Posterior cingulate gyrus (tissue), 11 donors: ENCODE data around the gene SLC9A8.
"Not testable (repeated sequence)": the region's sequence is repeated elsewhere in the genome, so short reads cannot be mapped to it uniquely, and the experiment has no call there.

Source experiments
- DNase-seq, 10 donors: peaks; one replicate each; pipeline versions ENCODE4 v3.0.0 to v3.0.0-alpha.2; 2020 to 2021; ENCODE audit warnings: mixed read lengths in 3 of 10
- intact Hi-C: fragments of 100-400 bp; cut with DNase I; formaldehyde crosslinking; loops from one replicate; pipeline ENCODE4 v1.15.1; 2023

The SLC9A8 gene

DNA sequence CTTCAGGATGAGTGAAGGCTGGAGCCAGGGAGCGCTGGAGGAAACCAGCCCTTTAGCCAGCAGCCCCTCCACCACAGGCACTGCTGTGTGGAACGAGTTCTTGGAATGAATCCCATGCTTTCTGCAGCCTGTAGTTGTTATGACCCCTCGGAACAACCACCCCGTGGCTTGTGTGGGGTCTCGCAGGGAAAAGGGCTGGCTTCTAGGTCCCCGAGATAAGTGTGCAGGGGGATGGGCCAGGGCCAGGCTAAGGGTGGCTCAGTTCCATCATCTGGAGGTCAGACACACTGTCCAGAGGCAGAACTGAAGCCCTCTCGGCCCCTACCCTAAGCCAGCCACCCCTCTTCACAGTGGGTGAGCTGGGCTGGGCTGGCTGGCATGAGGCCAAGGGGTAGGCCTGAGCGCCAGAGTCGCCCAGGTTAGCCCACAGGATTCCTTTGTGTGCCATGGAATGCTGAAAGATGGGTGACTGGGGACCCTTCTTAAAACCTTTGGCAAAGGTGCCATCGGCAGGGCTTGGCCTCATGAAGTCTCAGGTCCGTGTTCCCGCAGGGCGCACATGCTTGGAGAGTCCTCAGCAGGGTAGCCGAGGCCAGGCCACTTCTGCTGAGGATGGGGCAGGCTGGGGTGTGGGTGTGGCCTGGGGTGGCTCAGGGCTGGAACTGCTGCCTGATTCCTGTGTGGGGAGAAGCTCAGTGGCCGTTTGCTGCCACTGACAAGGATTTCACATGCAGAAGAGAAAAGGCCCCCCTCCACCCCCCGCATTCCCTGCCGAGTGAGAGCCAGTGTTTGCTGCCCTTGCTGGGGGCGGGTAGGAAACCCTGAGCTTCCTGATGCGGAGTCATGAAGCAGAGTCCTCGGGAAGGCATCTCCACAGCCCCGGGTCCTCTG, 78.1 kb downstream of the SLC9A8 start:
- DNase-seq: peak in 4 of 10 donors; percentile 21 to 91 (median 76)
- intact Hi-C loops: no loop called here

DNA sequence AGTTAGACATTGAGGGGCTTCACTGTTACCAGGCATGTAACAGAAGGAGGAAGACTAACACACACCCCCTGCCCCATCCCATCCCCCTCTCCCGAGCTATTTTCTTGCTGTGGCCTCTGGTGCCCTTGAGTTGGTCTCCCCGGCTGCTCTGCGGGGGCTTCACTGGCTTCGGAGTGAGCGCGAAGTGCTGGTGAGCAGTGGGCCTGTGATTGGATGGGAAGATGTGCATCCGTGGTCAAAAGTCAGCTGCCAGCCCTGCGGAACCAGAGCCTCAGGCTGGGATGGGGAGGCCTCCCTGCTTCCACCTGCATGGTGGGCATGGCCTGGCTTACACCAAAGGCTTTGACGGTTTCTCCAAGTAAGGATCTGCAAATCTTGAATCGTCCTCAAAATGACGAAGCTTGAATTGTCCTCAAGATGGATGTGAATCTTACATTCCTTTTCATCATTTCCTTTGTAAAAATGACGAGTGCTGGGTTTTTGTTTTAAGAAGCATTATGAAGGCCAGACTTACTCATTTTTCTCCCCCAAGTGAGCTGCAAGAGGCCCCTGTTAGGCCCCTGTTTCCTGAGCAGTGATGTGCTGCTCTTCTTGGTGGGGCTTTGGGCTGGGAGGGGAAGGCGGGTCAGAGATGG, 79.0 kb downstream of the SLC9A8 start:
- DNase-seq: peak in 3 of 10 donors; percentile 11 to 76 (median 57)
- intact Hi-C loops: no loop called here

DNA sequence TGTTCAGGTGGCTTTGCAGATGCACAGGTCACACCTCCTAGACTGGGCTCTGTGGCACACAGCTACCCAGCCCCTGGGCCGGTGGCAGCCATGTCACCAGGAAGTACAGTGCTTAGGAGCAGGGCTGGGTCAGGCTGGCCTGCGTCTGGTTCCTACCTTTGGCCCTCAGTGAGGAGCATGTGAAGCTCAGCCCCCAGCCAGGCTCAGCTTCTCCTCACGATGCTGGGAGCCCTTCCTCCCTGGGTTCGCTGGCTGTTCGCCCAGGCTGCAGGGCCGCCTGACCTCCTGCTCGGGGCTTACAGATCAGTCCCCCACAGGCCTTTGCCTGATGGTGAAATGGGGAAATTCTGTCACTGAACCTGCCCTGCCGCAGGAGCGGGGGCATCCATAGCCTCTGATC, 79.6 kb downstream of the SLC9A8 start:
- intact Hi-C loops: no loop called here

DNA sequence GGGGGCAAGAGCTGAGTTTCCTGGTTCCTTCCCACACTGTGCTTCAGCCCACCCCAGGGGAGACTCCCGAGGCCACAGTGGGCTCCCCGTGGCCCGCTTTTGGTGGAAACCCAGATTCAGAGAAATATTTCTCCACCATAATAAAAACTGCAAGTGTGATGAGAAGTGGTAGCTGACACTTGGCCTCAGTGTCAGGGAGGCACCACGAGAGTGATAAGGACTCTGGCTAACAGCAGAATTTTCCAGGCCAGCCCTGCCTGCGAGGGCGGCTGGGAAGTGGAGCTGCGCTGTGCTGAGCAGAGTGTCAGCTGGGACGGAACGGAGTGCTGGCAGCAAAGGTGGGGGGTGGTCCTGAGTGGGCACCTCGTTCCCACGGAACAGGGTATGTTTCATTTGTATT, 80.2 kb downstream of the SLC9A8 start:
- intact Hi-C loops: no loop called here
- peak in 2 of 10 donors; percentile 13 to 81 for DNase-seq

More for the DNA sequence above, 79.6 kb downstream of the SLC9A8 start:
- DNase-seq: peak in 3 of 10 donors; percentile 26 to 85 (median 68)

DNA sequence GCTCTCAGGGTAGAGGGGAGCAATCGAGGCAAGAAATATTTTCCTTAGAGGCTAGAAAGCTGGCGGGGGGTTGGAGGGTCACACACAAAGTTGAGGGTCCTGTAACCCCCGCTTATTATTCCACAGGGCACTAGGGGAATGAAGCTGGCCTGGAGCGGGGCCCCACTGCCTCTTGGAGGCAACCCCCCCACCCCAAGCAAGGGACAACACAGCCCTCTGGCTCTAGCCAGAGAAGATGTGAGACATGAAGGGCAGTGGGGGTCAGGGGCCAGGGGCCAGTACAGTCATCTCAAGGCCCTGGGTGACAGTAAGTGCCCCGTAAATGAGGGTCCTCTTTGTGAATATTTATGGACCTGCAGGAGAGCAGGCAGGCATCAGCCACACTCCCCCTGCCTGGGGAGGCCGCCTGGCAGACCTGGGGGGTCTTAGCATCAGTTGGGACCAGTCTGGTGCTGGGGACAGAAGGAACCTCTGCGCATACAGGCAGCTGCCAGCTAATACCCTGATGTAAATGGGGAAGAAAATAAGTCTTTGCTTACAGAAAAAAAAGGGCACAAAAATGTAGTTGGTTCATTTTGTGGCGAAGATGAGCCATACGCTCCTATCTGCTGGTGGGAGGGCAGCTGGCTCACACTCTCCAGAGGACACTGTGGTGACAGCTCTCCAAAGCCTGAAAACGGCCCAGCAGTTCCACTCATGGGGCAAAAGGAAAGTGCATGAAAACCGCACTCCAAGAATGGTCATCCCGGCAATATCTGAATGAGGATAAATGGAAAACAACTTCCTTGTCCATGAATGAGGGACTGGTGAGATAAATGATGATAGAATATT, 80.8 kb downstream of the SLC9A8 start:
- DNase-seq: peak in 1 of 10 donors; percentile 14
- intact Hi-C loops: no loop called here

DNA sequence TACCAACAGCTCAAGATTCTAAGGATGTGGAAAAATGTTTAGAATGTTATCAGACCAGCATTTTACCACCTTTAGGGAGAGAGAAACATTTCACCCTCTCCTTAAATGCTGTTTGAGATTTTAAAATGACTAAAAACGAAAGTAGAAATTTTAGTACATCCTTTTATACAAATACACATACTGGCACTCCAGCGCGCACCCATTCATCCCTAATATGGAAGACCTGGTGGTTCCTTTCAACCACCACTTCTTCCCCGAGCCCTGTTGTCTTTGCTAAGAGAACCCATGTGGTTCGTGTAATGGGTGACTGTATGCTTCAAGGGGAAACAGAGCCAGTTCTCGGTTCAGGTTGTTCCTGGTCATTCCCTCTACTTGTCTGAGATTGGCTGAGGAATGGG, 81.4 kb downstream of the SLC9A8 start:
- intact Hi-C loops: no loop called here

DNA sequence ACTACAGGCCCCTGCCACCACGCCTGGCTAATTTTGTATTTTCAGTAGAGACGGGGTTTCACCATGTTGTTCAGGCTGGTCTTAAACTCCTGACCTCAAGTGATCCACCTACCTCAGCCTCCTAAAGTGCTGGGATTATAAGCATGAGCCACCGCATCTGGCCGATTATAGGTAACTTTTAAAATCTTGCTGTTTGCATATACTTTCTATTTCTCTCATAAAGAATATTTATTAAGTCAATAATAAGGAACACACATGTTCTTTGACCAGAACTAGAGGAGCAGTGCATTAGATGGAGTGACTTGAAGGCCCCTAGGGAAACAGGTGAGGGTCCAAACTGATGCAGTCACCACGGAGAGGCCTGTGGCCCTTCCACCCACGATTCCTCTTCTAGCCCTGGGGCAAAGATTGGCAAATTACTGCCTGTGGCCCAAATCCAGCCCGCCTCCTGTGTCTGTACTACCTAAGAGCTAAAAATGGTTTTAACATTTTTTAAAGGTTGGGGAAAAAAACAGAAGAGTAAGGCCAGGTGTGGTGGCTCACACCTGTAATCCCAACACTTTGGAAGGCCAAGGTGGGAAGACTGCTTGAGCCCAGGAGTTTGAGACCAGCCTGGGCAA, 83.0 kb downstream of the SLC9A8 start:
- intact Hi-C loops: not testable (repeated sequence)
- DNase-seq: peak in 2 of 10 donors; percentile 7 to 29

More for the DNA sequence above, 81.4 kb downstream of the SLC9A8 start:
- peak in 1 of 10 donors; percentile 12 for DNase-seq

DNA sequence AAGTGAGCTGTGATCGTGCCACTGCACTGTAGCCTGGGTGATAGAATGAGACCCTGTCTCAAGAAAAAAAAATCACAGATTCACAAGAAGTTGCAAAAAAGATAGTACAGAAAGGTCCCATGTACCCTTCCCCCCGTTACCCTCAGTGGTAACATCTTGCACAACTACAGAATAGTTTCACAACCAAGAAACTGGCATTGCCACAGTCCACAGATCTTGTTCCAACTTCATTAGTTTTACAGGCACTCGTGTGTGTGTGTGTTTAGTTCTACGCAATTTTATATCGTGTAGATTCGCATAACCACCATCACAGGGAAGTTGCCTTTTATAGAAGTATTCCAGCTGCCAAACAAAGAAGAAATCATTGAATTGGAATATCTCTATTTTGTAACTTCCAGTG, 83.6 kb downstream of the SLC9A8 start:
- intact Hi-C loops: no loop called here
- peak in 1 of 10 donors; percentile 13 for DNase-seq

DNA sequence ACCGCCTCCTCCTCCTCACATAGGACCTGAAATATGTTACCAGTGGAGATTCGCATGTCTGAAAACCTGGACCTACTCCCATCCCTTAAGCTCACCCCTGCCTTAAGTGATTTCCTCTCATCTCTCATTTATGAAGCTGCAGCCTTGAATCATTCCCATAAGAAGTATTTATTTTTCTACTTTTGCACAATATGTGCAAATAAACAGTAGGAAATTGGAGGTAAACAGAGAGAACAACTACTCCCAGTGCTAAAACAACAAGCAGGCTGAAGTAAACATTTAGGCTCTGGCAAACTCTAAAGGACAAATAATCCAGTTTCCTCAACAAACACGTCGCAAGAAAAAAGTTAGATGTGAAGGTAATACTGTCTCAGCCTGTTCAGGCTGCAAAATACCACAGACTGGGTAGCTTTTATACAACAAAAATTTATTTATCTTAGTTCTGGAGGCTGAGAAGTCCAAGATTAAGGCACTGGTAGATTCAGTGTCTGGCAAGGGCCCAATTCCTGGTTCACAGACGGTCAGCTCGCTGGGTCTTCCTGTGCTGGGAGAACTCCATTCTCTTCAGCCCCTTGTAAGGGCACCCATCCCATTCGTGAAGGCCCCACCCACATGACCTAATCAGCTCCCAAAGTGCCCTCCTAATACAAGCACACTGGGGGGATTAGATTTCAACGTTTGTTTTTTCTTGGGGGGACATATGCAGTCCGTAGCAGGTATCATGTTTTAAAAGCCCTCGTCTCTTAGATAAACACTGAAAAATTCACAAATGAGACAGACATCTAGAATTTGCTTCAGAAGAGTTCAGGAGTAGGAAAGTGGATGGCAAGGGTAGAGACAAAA, 87.1 kb downstream of the SLC9A8 start:
- peak in 2 of 10 donors; percentile 11 to 20 for DNase-seq
- intact Hi-C loops: no loop called here

DNA sequence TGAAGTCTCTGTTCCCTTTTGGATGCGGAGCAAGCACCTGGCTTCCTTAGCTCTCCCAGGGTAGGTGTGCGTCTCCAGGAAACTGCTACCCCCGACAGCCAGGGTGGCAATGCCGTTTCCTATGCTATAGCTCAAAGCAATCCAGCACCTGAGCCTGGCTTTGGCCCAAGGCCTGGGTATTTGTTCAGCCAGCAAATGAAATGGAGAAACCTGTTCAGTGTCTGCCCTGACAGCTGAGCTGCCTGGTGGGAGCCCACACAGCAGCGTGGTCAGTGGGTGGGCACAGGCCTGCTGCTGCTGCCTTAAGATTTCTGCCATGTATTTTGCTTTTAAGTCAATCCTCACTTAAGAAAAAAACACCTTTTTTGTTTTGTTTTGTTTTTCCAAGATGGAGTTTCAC, 89.0 kb downstream of the SLC9A8 start:
- peak in 3 of 10 donors; percentile 58 to 85 (median 84) for DNase-seq
- intact Hi-C loops: no loop called here

DNA sequence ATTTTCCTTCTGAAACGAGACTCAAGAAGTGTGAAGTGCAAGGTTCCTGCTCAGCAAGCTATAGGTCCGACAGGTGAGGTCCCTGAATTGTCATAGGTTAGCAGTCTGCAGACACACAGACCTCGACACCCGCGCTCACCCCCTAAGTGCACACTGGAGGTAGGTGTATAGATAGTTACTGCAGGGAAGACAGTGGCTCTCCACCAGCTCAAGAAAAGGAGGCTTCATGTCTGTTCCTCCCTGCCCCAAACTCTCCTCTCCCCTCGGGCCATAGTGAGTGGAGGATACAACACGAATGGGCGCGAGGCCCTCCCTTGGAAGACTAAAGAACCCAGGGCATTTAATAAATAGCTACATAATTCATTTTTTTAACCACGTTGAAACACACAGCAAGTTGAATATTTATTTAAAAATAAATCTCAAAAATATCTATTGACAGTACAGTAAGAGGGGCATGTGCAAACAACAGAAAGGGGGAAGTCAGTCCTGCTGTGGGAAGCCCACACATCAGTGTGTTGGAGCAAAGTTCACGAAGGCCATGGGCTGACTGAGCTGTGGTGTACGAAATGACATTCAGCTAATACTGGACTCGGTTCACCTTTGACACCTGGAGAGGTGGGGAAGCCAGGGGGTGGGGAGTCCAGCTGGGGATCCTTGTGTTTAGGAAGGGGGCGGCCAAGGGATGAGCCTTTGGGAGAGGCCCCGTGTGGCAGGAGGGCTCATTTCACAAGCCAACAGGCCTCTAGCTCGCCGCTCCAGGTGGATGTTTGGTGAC, 92.0 kb downstream of the SLC9A8 start:
- intact Hi-C loops: no loop called here
- DNase-seq: peak in 1 of 10 donors; percentile 4

DNA sequence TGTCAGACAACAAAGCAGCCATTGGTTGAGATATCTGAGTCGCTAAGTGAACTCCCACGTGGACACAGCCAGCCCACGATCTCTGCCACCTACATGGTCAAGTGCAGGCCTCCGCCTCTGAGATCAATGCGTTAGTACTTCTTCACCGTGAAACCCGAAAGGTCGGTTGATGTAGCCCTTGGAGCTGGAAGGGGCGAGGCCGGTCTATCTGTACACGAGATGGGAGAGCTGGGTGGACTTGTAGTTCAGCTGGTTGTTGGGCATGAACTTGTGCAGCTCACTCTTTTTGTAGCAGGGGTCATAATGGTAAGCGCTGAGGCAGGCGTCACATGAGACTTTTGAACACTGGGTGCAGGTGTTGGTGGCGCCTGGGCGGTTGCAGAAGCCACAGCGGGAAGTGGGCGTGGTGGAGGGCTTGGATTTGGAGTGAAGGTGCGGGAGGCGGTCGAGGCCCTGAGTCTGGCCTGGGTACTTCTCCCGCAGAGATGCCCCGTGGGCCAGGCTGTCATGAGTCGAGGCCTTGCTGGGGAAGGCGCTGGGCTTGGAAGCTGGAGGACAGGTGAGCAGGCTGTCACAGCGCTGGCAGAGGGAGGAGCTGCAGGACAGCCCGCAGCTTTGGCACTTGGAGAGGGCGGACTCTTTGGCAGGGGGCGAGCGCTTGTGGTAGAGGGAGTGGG, 92.9 kb downstream of the SLC9A8 start:
- intact Hi-C loops: no loop called here
- DNase-seq: peak in 1 of 10 donors; percentile 14

DNA sequence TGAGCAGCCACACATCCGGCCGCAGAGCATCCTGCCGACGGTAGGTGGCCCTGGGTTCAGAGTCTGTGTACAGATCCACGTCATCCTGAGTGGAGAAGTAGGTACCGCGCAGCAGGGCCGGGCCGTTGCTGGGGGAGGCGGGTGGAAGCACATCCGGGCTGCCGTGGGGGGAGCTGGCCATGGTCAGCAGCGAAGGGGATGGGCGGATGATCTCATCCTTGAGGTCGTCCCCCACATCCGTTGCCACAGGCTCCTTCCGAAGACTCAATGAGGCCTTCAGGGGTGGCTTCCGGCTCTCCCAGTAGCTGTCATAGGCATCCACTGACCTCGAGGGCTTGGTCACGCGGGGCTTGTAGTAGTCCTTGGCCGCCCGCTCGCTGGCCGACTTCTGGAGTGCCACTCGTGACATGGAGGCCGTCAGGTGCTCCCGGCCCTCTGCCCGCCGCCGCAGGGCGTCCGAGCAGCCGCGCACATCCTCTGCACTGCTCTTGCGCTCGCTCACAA, 93.5 kb downstream of the SLC9A8 start:
- intact Hi-C loops: no loop called here
- DNase-seq: peak in 1 of 10 donors; percentile 74

DNA sequence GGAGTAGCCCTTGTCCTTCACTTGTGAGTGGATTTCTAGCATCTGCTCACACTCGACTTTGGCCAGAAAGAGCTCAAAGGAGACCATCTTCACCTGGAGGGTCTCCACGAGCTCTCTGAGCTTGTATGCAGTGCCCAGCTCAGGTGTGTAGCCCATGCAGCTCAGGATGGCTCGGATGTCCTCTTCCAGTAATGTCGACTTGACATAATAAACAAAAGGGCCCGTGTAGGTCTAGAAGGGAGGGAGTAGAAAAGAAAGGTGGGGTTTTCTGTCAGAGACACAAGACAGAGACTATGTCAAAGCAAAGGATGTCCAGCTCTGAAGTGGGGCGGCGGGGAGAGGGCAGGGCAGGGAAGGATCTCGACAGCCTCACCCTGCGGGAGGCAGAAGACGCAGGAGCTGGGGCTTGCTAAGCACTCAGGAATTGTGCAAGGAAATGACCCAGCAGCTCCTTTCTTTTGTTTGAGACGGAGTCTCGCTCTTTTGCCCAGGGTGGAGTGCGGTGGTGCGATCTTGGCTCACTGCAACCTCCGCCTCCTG, 94.1 kb downstream of the SLC9A8 start:
- no peak for DNase-seq
- intact Hi-C loops: no loop called here

DNA sequence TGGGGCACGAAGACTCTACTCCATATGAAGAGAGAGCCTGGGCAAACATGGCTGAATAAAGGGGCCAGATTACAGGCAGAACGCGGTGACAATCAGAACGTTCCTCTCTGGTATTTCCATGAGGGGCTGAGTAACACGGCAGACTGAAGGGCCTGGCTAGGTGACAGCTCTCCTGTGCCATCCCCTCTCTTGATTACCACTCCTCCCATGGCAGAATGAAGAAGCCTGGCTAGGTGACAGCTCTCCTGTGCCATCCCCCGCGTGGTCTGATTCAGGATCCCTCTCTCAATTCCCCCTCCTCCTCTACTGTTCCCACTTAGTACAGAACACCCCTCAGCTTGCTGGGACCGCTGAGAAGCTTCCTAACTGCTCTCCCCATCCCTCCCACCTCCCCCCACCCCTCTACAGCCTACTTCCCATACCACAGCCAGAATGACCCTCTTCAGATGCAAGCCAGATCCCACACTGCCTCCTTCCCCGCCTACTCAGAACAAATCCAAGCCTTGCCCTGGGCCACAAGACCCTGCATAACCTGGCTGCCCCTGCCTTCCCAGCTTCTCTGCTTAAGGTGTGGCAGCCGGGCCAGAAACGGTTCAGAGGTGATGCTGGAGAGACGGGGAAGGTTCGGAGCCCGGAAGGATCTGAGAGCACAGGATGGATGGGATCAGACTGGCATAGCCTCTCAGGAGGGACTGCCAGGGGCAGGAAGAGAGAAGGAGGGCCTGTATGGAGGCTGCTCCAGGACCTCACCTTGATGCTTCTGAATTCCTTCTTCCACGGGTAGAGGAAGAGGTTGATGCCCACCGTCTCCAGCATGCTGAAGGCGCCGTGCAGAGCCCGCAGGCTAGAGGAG, 95.0 kb downstream of the SLC9A8 start:
- DNase-seq: peak in 2 of 10 donors; percentile 12 to 70
- intact Hi-C loops: no loop called here

DNA sequence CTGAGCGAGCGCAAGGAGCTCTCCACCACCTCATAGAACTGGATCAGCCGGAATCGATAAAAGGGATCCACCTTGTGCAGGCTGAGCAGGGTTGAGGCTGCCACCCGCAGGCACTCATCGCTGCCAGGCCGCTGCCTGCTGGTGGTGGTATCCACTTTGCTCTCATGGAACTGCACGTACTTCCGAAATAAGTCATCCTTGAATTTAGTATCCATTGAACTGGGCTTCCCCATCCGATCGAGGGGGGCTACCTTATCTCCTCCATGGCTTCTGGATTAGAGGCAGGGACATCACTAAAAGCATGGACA, 95.6 kb downstream of the SLC9A8 start:
- intact Hi-C loops: no loop called here

More for the DNA sequence above, 95.6 kb downstream of the SLC9A8 start:
- DNase-seq: no peak
